SU-DHL-6 (cell line): Measurements from ENCODE around the gene PTCD2.
"Not testable (repeated sequence)": the region's sequence is repeated elsewhere in the genome, so short reads cannot be mapped to it uniquely, and the experiment has no call there.

Experiments
- H2AFZ ChIP-seq: fragments of 200-600 bp; sonication (generic); 2 replicates; pipeline ENCODE4 v1.6.1; 2014; ENCODE audit warnings: low read depth, mild to moderate bottlenecking, moderate library complexity, mixed read lengths, antibody characterized with exemption, low read length; ENCODE audit not compliant: severe bottlenecking
- H3F3A ChIP-seq: fragments of 200-600 bp; shearing (Covaris generic); 2 replicates; pipeline ENCODE4 v1.6.0; 2016; ENCODE audit warnings: antibody characterized with exemption, mild to moderate bottlenecking; ENCODE audit not compliant: insufficient read depth
- H3K27ac ChIP-seq: fragments of 200-600 bp; sonication (generic); 2 replicates; pipeline ENCODE4 v1.5.1; 2016; ENCODE audit warnings: low read depth, mild to moderate bottlenecking, low read length, moderate library complexity, mixed read lengths
- H3K27me3 ChIP-seq: fragments of 200-600 bp; sonication (generic), shearing (Covaris generic); 2 replicates; pipeline ENCODE4 v1.6.0; 2014; ENCODE audit warnings: mild to moderate bottlenecking, low read length
- H3K36me3 ChIP-seq: fragments of 200-600 bp; sonication (generic); 2 replicates; pipeline ENCODE4 v1.6.1; 2014; ENCODE audit warnings: mild to moderate bottlenecking, low read length, mixed read lengths
- H3K4me2 ChIP-seq: fragments of 300-600, 200-600 bp; shearing (Covaris generic), sonication (generic); 2 replicates; pipeline ENCODE4 v1.6.0; 2014; ENCODE audit warnings: low read length, low read depth, mild to moderate bottlenecking; ENCODE audit not compliant: poor library complexity, severe bottlenecking
- H3K4me3 ChIP-seq: fragments of 200-600 bp; sonication (generic); 2 replicates; pipeline ENCODE4 v1.5.1; 2014; ENCODE audit warnings: antibody characterized with exemption, low read length, mild to moderate bottlenecking, mixed read lengths; ENCODE audit not compliant: insufficient read depth, poor library complexity, severe bottlenecking
- H3K79me2 ChIP-seq: fragments of 200-600 bp; sonication (generic); 2 replicates; pipeline ENCODE4 v1.6.1; 2014; ENCODE audit warnings: mild to moderate bottlenecking, low read length, moderate library complexity; ENCODE audit not compliant: insufficient read depth
- H3K9ac ChIP-seq: fragments of 200-600 bp; sonication (generic); 2 replicates; pipeline ENCODE4 v1.7.0; 2014; ENCODE audit warnings: mild to moderate bottlenecking, low read length
- H3K9me2 ChIP-seq: fragments of 200-600 bp; sonication (generic); replicated peaks from 2 replicates; pipeline ENCODE4 v1.6.1; 2014; ENCODE audit warnings: low read length; ENCODE audit not compliant: insufficient read depth
- H3K9me3 ChIP-seq: fragments of 200-600 bp; sonication (generic); 2 replicates; pipeline ENCODE4 v1.6.1; 2014; ENCODE audit warnings: low read length, mixed read lengths; ENCODE audit not compliant: insufficient read depth
- H4K20me1 ChIP-seq: fragments of 200-600 bp; sonication (generic); 2 replicates; pipeline ENCODE4 v1.6.1; 2014; ENCODE audit warnings: low read depth, mild to moderate bottlenecking, antibody characterized with exemption, low read length, moderate library complexity, mixed read lengths
- EZH2phosphoT487 ChIP-seq: fragments of 200-600 bp; sonication (generic), shearing (Covaris generic); conservative IDR thresholded peaks from 2 replicates; pipeline ENCODE4 v1.6.1; 2018; ENCODE audit warnings: mild to moderate bottlenecking, antibody characterized with exemption, low read length, moderate library complexity, mixed read lengths
- TF ChIP-seq, protein P1 (sequence below): fragments of 200-600 bp; sonication (generic); IDR thresholded peaks from one replicate; pipeline ENCODE4 v1.5.1; 2017; ENCODE audit warnings: antibody characterized with exemption, mild to moderate bottlenecking, low read length, moderate library complexity; ENCODE audit not compliant: insufficient read depth, poor library complexity, severe bottlenecking

Gene PTCD2

DNA sequence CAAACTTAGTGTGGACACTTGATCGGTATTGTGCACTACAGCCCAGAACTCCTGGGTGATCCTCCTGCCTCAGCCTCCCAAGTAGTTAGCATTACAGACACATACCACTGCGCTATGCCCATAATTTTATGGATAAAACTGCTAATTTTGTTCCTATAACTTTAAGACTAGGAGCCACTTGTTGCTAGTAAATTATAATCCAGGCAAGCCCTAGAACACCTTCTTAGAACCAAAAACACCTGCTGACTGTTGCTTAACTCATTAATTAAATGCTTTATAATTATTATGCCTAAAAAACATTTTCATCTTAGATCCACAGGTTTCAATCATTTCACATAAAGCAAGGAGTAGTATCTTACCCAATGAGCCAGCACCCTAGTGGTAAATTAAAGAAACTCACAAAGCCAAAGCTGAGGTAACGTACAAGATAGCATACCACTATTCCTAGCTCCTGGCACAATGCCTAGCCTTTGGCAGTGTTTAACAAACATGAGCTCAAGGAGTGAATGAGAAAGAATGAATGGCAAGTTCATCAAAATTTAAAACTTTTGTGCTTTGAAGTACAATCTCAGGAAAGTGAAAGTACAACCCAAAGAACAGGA, 5.5 kb upstream of the PTCD2 start:
- TF ChIP-seq EZH2phosphoT487 = no peak
- TF ChIP-seq, protein P1, sequence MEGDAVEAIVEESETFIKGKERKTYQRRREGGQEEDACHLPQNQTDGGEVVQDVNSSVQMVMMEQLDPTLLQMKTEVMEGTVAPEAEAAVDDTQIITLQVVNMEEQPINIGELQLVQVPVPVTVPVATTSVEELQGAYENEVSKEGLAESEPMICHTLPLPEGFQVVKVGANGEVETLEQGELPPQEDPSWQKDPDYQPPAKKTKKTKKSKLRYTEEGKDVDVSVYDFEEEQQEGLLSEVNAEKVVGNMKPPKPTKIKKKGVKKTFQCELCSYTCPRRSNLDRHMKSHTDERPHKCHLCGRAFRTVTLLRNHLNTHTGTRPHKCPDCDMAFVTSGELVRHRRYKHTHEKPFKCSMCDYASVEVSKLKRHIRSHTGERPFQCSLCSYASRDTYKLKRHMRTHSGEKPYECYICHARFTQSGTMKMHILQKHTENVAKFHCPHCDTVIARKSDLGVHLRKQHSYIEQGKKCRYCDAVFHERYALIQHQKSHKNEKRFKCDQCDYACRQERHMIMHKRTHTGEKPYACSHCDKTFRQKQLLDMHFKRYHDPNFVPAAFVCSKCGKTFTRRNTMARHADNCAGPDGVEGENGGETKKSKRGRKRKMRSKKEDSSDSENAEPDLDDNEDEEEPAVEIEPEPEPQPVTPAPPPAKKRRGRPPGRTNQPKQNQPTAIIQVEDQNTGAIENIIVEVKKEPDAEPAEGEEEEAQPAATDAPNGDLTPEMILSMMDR = no peak
- Histone ChIP-seq H3K9ac (no peak overlapping the region), H3K9me2 (no peaks in the 10 kb centered on the region), H3K4me3 (no peak overlapping the region), H3K79me2 (peaks cover 67% of the 10 kb centered on the region), H3K36me3 (peaks cover 20% of the 10 kb centered on the region; the same call in 1 of the 2 replicates), H3K9me3 (no peaks in the 10 kb centered on the region), H4K20me1 (no peaks in the 10 kb centered on the region), H3K27ac (no peak overlapping the region), H3F3A (peaks cover 25% of the 10 kb centered on the region), H2AFZ (no peak overlapping the region), H3K27me3 (no peaks in the 10 kb centered on the region), H3K4me2 (peak overlapping the region; percentile 36)

DNA sequence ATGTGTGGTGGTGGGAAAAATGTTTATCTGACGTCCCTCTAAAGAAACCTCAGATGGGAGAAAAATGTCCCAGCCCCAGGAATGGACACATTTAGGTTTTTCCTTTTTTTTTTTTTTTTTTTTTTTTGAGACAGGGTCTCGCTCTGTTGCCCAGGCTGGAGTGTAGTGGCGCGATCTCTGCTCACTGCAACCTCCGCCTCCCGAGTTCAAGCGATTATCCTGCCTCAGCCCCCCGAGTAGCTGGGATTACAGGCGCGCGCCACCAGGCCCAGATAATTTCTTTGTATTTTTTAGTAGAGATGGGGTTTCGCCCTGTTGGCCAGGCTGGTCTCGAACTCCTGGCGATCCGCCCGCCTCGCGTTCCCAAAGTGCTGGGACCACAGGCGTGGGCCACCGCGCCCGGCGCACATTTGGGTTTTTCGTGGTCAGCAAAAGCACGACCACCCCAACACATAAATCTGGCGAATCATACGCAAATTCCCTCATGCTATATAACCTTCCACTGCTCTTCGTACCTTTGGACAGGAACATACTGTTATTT, 668 bp upstream of the PTCD2 start:
- H3K9me3 ChIP-seq, H3K36me3 ChIP-seq, H4K20me1 ChIP-seq, H3K9me2 ChIP-seq, H3K27me3 ChIP-seq: not testable (repeated sequence)
- Histone ChIP-seq H3K4me2 (peak overlapping the region; percentile 93), H3K27ac (peak overlapping the region; percentile 61), H2AFZ (peak overlapping the region; percentile 61), H3K4me3 (peak overlapping the region; percentile 96), H3K9ac (peak overlapping the region; percentile 91), H3K79me2 (peaks cover 57% of the 10 kb centered on the region), H3F3A (peaks cover 11% of the 10 kb centered on the region)

DNA sequence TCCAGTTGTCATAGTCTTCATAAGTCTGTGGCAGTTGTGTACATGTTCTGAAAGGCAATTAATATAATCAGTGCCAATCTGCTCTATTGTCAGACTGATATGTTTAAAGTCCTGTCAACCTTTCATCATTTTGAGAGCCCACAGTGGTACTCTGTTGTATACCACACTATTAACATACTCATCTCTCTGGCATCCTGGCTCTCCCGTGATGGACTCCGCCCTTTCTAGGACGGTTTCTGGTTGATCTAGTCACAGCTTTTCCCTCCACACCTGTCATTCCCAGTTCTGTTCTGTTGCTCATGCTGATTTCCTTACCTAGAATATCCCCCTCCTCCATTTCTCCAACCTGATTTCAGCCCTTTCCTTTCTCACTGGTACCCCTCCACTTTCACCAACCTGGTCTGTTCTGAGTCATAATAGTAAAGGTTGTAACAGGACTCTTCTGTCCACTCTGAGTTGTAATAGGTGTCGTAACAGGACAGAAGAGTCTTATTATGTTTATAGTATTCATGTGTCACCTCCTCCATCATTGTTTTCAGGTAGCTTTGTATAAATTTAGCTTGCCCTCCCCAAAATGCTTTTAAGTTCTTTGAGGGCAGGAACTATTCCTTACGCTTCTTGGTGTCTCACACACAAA, 4.1 kb downstream of the PTCD2 start:
- H3K27ac ChIP-seq = no peak overlapping the region
- H3F3A ChIP-seq = peaks cover 9% of the 10 kb centered on the region
- no peaks in the 10 kb centered on the region for H4K20me1 ChIP-seq
- H3K79me2 ChIP-seq = peaks cover 11% of the 10 kb centered on the region
- TF ChIP-seq, protein P1 = no peak
- no peak for TF ChIP-seq EZH2phosphoT487
- H2AFZ ChIP-seq = no peak overlapping the region
- no peaks in the 10 kb centered on the region for H3K27me3 ChIP-seq
- no peak overlapping the region for H3K4me2 ChIP-seq
- H3K9me2 ChIP-seq = no peaks in the 10 kb centered on the region
- no peak overlapping the region for H3K9ac ChIP-seq
- H3K4me3 ChIP-seq = no peak overlapping the region
- H3K36me3 ChIP-seq = peaks cover 13% of the 10 kb centered on the region
- H3K9me3 ChIP-seq = no peaks in the 10 kb centered on the region

DNA sequence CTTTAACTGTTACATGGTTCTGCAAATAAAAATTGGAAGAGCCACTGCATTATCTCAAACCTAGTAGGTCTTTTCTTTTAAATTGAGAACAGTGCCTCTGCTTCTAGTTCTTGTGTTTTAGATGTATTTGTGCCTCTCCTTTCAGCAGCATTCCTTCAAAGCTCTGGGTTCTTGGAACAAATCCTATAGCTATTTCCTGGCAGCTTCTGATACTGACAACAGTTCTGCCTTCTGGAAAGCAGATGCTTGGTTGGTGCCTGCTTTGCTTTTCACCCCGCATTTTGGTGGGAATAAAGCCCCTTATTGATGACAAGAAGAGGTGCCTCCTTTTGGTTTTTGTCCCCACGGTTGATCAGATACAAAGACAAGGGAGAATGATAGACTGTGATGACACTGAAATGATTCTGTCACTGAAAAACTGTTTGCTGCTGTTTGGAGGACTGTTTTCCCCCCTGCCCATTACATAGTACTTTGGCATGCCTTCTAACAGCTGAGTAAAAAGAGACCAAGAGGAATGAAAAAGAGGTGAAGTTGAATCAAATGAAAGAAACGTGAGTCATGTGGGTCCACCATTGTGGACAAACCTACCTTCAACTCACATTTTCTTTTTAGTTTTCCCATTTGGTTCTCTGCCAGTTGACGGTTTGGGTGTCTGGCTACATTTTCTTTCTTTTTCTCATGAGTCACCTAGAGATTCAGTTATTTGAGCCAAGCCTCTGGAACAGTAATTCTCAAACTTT, 5.6 kb downstream of the PTCD2 start:
- Histone ChIP-seq H3K27ac (no peak overlapping the region), H2AFZ (no peak overlapping the region), H3F3A (peaks cover 9% of the 10 kb centered on the region), H3K9me3 (no peaks in the 10 kb centered on the region), H3K4me2 (no peak overlapping the region), H3K9ac (no peak overlapping the region), H3K9me2 (no peaks in the 10 kb centered on the region), H3K36me3 (peaks cover 22% of the 10 kb centered on the region), H3K27me3 (no peaks in the 10 kb centered on the region), H3K79me2 (no peaks in the 10 kb centered on the region; the same call in 1 of the 2 replicates), H4K20me1 (no peaks in the 10 kb centered on the region), H3K4me3 (no peak overlapping the region)
- TF ChIP-seq, protein P1 = no peak
- no peak for TF ChIP-seq EZH2phosphoT487
